ENCODE results near the gene KIF4A.
"Not testable (repeated sequence)": the region's sequence is repeated elsewhere in the genome, so short reads cannot be mapped to it uniquely, and the experiment has no call there.

Gene KIF4A

DNA sequence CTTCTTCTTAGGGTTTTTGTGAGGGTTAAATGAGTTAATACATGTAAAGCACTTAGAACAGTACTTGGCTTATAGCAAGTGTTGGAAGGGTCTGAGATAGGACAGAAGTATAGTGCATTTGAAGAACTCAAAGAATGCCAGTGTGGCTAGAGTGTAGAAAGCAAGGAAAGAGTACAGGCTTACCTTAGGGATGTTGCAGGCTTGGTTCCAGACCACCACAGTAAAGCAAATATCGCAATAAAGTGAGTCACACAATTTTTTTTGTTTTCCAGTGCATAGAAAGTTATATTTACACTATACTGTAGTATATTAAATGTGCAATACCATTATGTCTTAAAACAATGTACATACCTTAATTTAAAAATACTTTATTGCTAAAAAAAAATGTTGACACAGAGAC is 41.3 kb downstream of the KIF4A start:
- peak; percentile 57 for DNase-seq (ENCODE audit: low read depth)
- TF ChIP-seq, protein P1, sequence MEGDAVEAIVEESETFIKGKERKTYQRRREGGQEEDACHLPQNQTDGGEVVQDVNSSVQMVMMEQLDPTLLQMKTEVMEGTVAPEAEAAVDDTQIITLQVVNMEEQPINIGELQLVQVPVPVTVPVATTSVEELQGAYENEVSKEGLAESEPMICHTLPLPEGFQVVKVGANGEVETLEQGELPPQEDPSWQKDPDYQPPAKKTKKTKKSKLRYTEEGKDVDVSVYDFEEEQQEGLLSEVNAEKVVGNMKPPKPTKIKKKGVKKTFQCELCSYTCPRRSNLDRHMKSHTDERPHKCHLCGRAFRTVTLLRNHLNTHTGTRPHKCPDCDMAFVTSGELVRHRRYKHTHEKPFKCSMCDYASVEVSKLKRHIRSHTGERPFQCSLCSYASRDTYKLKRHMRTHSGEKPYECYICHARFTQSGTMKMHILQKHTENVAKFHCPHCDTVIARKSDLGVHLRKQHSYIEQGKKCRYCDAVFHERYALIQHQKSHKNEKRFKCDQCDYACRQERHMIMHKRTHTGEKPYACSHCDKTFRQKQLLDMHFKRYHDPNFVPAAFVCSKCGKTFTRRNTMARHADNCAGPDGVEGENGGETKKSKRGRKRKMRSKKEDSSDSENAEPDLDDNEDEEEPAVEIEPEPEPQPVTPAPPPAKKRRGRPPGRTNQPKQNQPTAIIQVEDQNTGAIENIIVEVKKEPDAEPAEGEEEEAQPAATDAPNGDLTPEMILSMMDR (conservative IDR thresholded peaks at IDR 0.05; ENCODE audit: low read length): no peak
- H3K4me3 ChIP-seq (ENCODE audit: low read length): no peak overlapping the region

DNA sequence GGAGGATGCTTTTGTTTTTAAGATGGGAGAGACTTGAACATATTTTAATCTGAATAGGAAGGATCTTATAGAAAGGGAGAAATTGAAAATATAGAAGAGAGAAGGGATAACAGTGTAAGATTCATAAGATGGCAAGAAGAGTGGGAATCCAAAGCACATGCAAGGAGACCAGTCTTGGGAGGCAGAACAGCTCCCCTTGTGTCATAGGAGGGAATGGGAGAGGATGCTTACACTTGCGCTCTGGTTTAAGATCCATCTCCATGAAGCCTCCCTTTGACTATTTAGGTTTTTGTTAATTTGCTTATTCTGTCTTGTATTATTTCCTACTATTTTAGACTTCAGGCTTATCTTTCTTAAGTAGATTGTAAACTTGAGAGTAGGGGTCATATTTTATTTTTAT is 42.7 kb downstream of the KIF4A start:
- H3K4me3 ChIP-seq (ENCODE audit: low read length): no peak overlapping the region
- TF ChIP-seq, protein P1 (conservative IDR thresholded peaks at IDR 0.05; ENCODE audit: low read length): peak; percentile 11; the same call in 1 of the 2 replicates
- DNase-seq (ENCODE audit: low read depth): no peak

DNA sequence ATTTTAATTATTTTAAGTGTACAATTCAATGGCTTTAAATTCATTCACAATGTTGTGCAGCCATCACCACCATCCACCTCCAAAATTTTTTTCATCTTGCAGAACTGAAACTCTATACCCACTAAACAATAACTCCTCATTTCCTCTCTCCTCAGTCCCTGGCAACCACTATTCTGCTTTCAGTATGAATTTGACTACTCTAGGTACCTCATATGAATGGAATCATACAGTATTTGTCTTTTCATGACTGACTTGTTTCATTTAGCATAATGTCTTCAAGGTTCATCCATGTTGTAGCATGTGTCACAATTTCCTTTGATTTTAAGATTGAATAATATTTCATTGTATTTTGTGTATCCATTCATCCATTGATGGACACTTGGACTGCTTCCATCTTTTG is 46.9 kb downstream of the KIF4A start:
- DNase-seq (ENCODE audit: low read depth): no peak
- no peak overlapping the region for H3K4me3 ChIP-seq (ENCODE audit: low read length)

DNA sequence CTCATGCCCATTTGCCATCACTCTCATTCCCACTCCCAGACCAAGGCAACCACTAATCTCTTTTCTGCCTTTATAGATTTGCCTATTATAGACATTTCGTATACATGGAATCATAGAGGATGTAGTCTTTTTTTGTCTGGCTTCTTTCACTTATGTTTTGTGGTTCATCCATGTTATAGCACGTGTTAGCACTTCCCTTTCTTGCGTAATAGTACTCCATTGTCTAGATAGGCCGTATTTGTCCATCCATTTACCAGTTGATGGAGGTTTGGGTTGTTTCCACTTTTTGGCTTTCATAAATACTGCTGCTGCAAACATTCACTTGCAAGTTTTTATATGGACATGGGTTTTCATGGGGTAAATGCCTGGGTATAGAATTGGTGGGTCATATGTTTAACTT is 48.4 kb downstream of the KIF4A start:
- no peak for DNase-seq (ENCODE audit: low read depth)
- no peak overlapping the region for H3K4me3 ChIP-seq (ENCODE audit: low read length)
- TF ChIP-seq, protein P1 (conservative IDR thresholded peaks at IDR 0.05; ENCODE audit: low read length): no peak

More for the DNA sequence above, 46.9 kb downstream of the KIF4A start:
- TF ChIP-seq, protein P1 (conservative IDR thresholded peaks at IDR 0.05; ENCODE audit: low read length): no peak

DNA sequence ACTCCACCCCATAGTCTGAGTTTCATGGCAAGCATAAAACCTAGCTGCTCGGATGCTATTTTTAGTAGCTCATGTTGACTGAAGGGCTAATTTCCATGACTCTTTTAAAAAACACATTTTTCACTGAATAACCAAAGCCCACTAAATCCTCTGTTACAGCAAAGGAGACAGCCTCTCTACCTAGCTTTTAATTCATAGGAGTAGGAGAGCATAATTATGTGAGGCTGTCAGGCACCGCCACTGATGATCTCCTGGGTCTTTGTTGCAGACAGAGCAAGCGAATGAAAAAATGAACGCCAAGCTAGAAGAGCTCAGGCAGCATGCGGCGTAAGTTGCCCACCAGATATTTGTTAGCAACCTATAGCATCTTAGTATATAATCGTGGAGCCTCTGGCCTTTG is 53.5 kb downstream of the KIF4A start:
- H3K4me3 ChIP-seq (ENCODE audit: low read length): no peak overlapping the region
- no peak for DNase-seq (ENCODE audit: low read depth)
- TF ChIP-seq, protein P1 (conservative IDR thresholded peaks at IDR 0.05; ENCODE audit: low read length): no peak

DNA sequence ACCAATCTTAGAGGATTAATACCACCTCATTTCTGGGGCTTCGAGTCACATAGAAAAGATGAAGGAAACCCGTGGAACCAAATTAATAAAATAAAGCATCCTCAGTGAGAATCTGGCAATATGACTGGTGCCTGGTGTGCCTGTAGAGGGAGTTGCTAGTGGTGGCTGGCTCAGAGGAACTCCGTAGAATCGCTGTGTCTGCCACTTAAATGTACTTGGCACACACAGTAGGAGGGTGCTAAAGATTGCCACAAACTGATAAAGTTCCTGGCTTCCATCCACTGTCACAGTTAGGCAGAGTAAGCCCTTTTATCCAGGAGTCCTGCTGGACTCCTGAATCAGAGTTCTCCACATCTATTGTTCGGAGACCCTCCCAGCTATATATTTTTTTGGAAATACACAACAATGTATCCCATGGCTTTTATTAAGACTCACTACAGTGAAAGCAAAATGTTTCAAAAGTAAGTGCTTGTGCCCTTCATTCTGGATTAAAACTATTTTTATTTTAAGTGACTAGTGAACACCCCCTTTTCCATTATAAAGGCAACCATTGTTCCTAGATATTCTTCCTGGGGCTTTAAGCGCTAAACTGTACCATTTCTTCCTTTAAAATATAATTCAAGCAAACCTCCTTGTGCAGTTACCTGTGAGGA is 56.6 kb downstream of the KIF4A start:
- TF ChIP-seq, protein P1 (conservative IDR thresholded peaks at IDR 0.05; ENCODE audit: low read length): no peak
- H3K4me3 ChIP-seq (ENCODE audit: low read length): no peak overlapping the region
- no peak for DNase-seq (ENCODE audit: low read depth)

DNA sequence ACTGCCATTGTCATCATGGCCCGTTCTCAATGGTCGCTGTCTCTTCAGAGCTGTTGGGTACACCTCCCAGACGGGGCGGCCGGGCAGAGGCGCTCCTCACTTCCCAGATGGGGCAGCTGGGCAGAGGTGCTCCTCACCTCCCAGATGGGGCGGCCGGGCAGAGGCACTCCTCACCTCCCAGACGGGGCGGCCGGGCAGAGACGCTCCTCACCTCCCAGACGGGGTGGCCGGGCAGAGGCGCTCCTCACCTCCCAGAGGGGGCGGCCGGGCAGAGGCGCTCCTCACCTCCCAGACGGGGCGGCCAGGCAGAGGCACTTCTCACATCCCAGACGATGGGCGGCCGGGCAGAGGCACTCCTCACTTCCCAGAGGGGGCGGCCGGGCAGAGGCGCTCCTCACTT is 58.9 kb downstream of the KIF4A start:
- DNase-seq (ENCODE audit: low read depth); H3K4me3 ChIP-seq (ENCODE audit: low read length): not testable (repeated sequence)

DNA sequence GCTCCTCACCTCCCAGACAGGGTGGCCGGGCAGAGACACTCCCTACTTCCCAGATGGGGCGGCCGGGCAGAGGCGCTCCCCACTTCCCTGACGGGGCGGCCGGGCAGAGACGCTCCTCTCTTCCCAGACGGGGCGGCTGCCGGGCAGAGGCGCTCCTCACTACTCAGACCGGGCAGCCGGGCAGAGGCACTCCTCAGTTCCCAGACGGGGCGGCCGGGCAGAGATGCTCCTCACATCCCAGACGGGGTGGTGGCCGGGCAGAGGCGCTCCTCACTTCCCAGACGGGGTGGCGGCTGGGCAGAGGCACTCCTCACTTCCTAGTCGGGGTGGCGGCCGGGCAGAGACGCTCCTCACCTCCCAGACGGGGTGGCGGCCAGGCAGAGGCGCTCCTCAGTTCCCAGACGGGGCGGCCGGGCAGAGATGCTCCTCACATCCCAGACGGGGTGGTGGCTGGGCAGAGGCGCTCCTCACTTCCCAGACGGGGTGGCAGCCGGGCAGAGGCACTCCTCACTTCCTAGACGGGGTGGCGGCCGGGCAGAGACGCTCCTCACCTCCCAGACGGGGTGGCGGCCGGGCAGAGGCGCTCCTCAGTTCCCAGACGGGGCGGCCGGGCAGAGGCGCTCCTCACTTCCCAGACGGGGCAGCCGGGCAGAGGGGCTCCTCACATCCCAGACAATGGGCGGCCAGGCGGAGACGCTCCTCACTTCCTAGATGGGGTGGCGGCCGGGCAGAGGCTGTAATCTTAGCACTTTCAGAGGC is 59.6 kb downstream of the KIF4A start:
- DNase-seq (ENCODE audit: low read depth); H3K4me3 ChIP-seq (ENCODE audit: low read length): not testable (repeated sequence)
